Measurements from ENCODE around the gene RPL13.
A peak's percentile ranks its signal among the peaks of the same experiment; 100 is the strongest.

RPL13 gene

DNA sequence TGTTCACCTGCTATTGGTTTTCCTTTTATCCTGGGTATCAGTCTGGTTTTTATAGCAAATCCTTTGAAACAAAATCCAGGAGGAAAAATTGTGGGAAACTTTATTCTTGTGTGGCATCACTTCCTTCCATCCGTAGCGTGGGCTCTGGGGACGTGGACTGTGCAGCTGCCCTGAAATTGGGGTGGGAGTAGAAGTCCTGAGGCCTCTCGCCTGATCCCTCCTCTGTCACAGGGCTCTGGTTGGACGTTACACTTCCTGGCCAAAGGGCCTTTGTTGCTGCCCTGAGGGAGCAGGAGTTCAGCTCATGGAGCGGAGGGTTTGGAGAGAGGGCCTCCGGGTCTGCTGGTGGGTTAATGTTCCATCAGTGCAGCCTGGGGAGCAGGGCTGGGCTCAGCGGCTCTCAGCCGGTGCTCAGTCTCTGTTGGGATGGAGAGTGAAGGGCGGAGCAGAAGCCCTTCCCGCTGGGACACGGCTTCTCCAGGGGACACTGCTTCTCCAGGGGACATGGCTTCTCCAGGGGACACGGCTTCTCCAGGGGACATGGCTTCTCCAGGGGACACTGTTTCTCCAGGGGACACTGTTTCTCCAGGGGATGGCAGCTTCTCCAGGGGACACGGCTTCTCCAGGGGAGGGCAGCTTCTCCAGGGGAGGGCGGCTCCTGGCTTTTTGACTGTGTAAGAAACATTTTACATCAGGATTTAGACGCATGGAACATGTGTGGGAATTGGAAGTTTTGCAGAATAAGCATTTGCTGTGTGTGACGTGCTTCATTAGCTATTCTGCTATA, 15.2 kb upstream of the RPL13 start:
- DNase-seq, result no peak

DNA sequence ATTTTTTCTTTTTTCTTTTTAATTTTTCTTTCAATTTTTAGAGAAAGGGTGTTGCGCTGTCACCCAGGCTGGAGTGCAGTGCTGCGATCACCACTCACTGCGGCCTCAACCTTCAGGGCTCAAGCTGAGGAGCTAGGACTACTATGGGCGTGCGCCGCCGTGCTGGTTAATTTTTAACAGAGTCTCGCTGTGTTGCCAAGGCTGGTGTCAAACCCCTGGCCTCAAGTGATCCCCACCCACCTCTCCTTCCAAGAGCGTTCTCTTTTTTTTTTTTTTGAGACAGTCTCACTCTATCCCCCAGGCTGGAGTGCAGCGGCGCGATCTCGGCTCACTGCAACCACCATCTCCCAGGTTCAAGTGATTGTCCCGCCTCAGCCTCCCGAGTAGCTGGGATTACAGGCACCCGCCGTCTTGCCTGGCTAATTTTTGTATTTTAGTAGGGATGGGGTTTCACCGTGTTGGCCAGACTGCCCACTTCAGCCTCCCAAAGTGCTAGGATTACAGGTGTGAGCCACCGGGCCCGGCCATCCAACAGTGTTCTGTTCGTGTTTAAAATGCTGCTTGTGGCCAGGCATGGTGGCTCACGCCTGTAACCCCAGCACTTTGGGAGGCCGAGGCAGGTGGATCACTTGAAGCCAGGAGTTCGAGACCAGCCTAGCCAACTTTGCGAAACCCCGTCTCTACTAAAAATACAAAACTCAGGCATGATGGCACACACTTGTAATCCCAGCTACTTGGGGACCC, 14.5 kb upstream of the RPL13 start:
- no peak for DNase-seq

DNA sequence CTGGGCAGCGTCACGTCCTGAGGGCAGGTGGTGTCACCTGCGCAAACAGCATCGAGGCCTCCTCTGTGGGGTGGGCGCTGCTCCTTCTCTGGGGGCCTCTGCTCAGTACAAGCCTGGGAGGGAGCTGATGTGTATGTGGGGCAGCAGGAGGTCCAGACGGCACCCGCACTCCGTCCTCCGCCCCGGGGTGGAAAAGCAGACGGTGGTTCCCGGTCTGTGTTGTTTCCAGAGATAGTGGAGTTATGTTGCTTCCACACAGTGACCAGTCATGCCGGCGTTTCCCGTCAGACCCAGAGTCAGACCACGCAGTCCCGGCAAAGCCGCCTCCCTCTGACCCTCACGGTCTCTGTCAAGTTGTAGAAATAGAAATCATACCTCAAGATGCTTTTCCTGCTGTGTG, 13.7 kb upstream of the RPL13 start:
- DNase-seq, result no peak

DNA sequence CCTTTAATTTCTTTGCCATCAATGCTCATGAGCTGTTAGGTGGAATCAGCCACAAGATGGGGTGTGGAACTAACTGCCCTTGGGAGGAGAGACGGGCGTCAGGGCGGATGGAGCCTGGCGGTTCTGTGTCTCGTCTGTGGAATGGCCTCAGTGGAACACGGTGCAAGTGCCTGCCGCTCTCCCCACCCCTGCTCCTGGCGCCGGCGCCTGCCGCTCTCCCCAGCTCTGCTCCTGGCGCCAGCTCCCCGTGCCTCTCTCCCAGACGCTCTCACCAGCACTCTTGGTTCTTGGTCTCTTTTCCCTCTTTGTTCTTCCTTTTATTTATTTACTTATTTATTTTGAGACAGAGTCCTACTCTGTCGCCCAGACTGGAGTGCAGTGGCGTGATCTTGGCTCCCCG, 13.2 kb upstream of the RPL13 start:
- no peak for DNase-seq

DNA sequence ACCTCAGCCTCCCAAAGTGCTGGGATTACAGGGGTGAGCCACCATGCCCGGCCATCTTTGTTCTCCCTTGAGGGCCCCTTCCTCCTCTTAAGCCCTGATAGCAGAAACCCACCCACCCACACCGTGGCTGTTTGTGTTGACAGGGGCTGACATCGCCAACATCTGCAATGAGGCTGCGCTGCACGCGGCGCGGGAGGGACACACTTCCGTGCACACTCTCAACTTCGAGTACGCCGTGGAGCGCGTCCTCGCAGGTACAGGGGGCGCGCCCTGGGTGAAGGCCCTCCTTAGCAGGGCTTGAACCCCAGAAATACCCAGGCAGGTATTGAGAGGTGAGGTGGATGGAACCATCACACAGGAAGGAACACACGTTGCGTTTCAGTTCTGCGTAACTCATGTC, 12.6 kb upstream of the RPL13 start:
- no peak for DNase-seq

DNA sequence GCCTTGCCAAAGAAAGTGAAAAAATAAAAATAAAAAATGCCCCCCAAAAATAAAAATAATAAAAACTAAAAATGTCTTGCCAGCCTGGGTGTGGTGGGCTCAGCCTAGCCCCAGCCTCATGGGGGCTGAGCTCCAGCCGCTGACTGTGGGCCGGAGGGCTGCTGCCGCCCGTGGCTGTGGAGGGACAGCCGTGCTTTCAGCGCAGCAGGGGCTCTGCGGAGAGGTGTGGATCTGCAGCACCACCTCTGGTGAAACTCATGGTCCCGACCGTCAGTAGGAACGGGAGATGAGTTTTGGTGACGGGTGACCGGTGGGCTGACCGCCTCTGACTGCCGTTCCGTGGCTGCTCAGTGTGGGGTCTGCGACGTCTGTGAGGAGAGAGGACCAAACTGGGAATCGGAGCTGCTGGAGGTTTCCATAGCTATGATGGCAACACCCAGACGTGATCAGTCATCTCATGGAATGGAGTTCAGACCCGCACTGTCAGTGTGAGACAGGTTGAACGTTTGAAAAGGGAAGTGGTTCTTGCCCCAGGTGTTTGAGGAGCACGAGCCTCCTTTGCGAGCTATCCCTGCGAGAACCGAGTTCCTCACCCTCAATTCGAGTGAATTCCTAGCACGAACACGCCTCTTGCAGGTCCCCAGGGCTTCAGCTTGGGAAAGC, 12.0 kb upstream of the RPL13 start:
- no peak for DNase-seq

DNA sequence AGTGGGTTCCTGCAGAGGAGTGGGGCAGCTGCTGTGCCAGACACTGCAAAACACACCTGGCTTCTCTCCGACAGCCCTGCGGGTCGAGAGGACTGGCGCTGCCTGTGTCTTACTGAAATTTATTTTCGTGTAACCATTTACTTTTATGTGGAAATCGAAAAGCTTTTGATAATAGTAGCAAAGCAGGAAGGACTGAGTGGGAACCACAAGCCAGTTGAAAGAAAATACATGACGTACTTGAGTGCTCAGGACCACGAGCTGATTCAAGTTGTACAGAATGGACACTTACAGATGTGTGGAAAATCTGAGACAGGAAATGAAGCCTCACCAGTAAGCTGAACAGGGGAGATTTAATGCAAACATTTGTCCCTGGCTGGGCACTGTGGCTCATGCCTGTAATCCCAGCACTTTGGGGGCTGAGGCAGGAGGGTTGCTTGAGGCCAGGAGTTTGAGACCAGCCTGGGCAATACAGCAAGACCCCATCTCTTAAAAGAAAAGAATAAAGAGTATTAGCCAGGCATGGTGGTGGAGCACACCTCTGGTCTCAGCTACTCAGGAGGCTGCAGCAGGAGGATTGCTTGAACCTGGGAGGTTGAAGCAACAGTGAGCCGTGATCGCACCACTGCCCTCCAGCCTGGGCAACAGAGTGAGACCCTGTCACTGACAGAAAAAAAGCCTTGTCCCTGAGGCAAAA, 11.3 kb upstream of the RPL13 start:
- no peak for DNase-seq

DNA sequence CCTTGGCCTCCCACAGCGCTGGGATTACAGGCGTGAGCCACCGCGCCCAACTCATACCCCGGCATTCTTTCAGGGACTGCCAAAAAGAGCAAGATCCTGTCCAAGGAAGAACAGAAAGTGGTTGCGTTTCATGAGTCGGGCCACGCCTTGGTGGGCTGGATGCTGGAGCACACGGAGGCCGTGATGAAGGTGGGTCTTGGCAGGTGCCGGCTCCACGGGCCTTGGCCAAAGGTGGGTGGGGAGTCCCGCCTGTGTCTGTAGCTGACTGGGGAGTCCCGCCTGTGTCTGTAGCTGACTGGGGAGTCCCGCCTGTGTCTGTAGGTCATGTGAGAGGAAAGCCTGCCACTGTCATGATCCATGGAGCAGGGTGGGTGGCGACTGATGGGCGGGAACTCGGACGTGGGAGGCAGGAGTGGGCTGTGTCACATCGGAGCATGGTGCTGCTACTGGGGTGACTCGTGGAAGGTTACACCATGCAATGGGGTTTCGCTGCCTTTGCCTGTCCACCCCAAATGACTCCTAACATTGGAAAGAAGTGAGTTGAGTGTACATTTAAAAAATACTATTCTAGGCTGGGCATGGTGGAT, 10.0 kb upstream of the RPL13 start:
- DNase-seq, result no peak

DNA sequence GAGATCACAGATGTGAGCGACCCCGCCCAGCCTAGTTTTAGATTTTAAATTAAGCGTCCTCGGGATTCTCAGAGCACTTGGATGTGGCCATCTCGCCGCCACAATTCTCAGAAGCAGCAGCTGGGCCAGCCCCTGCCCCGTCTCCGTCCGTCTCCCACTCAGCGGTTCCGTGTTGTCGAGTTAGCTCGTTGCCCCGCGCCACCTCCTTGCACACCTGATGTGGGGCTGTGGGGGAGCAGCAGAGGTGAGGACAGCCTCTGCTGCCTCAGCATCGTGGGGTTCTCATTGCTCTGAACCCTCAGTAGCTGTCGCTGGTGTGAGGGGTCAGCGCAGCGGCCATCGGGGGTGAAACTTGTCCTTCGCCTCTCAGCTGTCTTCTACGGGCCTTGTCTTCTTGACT, 8.2 kb upstream of the RPL13 start:
- no peak for DNase-seq

DNA sequence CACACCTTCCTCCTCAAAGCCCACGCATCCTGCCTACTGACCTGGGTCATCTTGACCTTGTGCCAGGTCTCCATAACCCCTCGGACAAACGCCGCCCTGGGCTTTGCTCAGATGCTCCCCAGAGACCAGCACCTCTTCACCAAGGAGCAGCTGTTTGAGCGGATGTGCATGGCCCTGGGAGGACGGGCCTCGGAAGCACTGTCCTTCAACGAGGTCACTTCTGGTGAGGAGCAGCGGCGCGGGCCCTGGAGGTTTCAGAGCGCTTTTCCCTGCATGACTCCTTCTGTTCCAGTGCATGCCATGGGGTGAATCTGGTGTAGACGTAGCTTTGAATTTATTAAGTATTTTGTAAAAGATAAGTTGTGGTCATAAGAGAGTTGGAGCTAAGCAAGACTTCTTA, 7.6 kb upstream of the RPL13 start:
- DNase-seq, result no peak

DNA sequence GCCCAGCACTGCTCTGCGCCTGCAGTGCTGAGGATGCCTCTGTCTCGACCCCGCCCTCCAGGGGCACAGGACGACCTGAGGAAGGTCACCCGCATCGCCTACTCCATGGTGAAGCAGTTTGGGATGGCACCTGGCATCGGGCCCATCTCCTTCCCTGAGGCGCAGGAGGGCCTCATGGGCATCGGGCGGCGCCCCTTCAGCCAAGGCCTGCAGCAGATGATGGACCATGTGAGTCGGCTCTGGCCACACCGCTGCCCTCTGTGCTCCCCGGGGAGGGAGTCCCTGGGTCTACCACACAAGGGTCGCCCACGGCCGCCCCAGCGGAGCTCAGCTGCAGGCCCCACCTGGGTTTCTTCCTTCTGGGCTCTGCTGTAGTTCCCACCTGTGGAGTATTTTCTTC, 6.7 kb upstream of the RPL13 start:
- no peak for DNase-seq

DNA sequence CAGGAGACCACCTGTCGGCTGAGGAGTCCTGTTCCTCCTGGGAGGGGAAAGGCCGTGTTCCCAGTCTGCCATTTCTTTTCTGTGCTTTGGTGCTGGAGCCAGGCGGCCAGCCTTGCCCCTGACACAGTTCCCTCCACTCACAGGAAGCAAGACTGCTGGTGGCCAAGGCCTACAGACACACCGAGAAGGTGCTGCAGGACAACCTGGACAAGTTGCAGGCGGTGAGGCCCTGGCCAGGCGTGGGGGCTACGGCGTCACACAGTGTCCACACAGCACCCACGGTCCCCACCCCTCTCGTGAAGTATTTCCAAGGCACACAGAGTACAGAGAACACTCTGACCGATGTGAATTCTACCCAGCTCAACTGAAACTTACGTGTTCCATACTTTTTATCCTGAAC, 6.1 kb upstream of the RPL13 start:
- no peak for DNase-seq

DNA sequence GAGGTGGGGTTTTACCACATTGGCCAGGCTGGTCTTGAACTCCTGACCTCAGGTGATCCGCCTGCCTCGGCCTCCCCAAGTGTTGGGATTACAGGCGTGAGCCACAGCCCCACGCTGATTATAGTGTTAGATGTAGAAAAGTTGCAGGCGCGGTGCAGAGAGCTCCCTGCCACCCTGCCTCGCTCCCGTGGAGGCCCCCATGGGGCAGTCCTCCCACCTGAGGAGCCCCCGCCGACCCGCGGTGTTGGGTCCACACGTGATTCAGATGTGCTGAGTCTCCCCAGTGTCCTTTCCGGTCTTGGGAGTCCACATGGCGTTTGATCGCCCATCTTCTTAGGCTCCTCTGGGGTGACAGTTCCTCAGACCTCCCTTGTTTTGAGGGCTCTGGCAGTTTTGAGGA, 5.2 kb upstream of the RPL13 start:
- no peak for DNase-seq

DNA sequence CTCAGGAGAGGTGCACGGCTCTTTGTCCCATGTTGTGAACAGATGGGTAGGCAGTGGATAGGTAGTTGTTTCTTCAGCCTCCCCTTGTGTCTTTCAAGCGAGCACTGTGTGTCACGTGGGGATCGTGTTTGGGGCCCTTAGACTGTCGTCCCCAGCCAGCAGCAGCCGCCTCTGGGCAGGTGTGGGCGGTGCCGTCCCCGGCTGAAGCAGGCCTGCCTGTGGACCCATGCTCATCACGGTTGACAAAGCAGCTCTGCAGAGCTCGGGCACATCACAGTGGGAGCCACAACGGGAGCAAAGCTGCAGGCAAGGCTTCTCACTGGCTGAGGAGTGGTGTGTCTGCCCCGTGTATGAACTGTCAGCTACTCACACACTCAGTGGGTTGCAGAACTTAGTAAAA, 4.7 kb upstream of the RPL13 start:
- DNase-seq, result no peak

DNA sequence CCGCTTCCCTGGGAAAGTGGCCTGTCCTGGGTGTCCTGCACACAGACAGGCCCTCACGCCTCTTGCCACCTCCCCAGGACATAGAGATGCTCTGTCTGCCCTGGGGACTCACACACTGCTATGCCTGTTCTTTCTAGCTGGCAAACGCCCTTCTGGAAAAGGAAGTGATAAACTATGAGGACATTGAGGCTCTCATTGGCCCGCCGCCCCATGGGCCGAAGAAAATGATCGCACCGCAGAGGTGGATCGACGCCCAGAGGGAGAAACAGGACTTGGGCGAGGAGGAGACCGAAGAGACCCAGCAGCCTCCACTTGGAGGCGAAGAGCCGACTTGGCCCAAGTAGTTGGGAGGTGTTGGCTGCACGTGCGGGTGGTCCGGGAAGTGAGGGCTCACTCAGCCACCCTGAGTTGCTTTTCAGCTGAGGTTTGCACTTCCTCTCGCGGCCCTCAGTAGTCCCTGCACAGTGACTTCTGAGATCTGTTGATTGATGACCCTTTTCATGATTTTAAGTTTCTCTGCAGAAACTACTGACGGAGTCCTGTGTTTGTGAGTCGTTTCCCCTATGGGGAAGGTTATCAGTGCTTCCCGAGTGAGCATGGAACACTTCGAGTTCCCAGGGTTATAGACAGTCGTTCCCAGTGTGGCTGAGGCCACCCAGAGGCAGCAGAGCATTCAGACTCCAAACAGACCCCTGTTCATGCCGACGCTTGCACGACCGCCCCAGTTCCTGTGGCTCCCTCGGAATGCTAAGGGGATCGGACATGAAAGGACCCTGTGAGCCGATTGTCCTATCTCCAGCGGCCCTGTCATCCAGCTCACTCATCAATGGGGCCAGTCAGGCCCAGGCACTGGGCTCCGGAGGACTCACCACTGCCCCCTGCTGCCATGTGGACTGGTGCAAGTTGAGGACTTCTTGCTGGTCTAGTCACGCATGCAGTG, 3.5 kb upstream of the RPL13 start:
- peak in 2 of 3 experiments; percentile 17 to 25 for DNase-seq

DNA sequence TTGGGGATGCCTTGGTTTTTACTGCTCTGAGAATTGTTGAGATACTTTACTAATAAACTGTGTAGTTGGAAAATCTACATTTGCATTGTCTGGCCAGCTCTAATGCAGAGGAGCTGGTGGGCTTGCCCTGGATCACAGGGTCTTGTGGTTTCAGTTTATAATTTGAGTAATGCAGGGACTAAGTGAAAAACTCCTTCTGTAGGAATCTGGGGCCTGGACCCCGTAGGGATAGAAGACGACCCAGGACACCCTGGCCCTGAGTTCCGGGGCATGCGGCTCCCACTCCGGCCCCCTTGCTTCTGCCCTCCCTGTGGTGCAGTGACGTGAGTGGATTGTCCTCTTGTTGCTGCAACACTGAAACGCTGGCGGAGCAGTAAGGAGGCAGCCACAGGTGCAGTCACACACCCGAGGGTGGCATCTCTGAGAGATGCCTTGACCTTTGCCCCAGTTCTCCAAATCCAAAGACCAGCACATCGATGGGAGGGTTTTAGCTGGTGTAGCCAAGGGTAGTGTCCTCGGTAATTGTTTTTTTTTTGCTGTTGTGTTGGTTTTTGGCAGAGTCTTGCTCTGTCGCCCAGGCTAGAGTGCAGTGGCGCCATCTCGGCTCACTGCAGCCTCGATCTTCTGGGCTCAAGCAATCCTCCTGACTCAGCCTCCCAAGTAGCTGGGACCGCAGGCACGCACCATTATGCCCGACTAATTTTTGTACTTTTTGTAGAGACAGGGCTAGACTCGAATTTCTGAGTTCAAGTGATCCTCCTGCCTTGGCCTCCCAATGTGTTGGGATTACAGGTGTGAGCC, 2.6 kb upstream of the RPL13 start:
- no peak for DNase-seq

DNA sequence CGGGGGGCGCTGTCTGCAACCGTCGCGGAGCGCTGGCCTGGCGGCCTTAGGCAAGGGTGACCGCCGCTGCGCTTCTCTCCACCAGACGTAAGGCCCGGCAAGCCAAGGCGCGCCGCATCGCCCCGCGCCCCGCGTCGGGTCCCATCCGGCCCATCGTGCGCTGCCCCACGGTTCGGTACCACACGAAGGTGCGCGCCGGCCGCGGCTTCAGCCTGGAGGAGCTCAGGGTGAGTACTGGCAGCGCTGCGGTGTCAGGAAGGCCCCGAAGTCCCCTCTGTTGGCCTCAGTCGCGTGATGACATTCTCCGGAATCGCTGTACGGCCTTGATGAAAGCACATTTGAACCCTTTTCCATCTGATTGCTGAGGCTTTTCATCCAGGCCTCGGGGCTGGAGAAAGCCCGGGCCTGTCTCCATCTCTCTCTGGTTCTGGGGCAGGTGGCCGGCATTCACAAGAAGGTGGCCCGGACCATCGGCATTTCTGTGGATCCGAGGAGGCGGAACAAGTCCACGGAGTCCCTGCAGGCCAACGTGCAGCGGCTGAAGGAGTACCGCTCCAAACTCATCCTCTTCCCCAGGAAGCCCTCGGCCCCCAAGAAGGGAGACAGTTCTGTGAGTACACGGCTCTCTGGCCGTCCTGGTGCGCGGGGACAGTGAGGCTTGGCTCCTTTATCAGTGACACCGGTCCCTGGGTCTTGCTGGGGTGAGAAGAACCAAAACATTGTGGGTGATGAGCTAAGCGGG, 831 bp downstream of the RPL13 start:
- no peak for DNase-seq

DNA sequence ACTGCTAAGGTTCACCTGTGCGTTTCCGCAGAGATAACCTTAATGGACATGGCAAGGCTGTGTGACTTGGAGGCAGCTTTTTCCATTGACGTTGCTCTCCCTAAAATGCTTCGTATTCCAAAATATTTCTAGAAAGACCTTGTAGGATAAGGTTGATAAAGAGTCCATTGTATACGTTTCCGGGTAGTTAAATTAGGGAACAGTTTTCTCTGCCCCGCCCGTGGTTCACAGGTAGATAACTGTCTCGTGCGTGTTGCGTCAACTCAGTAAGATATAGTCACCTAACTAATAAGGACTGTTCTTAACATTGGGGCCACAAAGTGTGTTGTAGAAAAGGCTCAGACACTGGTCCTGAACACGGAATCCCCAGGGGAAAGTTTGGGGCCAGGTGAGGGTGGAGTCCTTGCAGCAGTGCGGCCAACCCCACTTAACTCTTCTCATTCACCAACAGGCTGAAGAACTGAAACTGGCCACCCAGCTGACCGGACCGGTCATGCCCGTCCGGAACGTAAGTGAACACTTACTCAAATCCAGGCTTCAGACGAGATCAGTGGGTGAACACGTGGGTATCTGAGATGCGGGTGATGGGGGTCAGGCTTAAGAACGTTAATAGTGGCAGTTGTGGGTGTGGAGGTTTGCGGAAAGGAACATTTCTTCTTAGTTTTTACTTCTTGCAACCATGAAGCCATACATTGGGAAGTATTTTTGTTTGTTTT, 1.6 kb downstream of the RPL13 start:
- no peak for DNase-seq

DNA sequence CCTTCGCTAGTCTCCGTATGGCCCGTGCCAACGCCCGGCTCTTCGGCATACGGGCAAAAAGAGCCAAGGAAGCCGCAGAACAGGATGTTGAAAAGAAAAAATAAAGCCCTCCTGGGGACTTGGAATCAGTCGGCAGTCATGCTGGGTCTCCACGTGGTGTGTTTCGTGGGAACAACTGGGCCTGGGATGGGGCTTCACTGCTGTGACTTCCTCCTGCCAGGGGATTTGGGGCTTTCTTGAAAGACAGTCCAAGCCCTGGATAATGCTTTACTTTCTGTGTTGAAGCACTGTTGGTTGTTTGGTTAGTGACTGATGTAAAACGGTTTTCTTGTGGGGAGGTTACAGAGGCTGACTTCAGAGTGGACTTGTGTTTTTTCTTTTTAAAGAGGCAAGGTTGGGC, 2.5 kb downstream of the RPL13 start:
- peak in 1 of 3 experiments; percentile 9 for DNase-seq
